ENCODE measurements around the gene EGFLAM.

The EGFLAM gene

GRCh38 chr5:38341056-38341455 is 82.7 kb downstream of the EGFLAM start:
- H3K27ac ChIP-seq, result no peak overlapping the region
- no peaks in the 10 kb centered on the region for H3K9me3 ChIP-seq (ENCODE audit: severe bottlenecking)
- peaks cover 46% of the 10 kb centered on the region for H3K36me3 ChIP-seq
- H3K4me3 ChIP-seq (ENCODE audit: low read depth, low read length), result no peak overlapping the region
- DNase-seq, result no peak
- no peaks in the 10 kb centered on the region for H3K27me3 ChIP-seq (ENCODE audit: insufficient read depth, low read depth, severe bottlenecking)
- no peak for TF ChIP-seq CTCF (IDR thresholded peaks at IDR 0.05; ENCODE audit: low read depth, low read length)

DNA sequence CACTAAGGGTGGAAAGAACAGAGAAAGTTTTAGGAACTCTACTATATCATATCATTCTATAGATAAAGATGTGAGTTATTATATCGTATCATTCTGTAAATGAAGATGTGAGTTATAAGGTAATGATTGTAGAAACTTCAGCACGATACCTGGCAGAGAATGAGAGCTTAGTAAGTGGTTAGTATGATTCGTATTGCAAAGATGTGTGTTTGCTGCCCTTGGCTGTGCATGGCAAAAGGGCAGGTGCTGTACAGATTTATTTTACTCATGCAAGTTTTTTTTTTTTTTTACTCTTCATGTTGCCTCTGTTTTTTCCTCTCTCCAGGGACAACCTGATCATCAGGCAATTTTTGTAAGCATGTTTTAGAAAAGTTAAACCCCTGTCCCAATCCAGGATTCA is 83.3 kb downstream of the EGFLAM start:
- TF ChIP-seq CTCF (IDR thresholded peaks at IDR 0.05; ENCODE audit: low read depth, low read length), result no peak
- Histone ChIP-seq H3K27ac (no peak overlapping the region), H3K36me3 (peaks cover 50% of the 10 kb centered on the region), H3K9me3 (ENCODE audit: severe bottlenecking) (no peaks in the 10 kb centered on the region), H3K27me3 (ENCODE audit: insufficient read depth, low read depth, severe bottlenecking) (no peaks in the 10 kb centered on the region), H3K4me3 (ENCODE audit: low read depth, low read length) (no peak overlapping the region)
- no peak for DNase-seq

DNA sequence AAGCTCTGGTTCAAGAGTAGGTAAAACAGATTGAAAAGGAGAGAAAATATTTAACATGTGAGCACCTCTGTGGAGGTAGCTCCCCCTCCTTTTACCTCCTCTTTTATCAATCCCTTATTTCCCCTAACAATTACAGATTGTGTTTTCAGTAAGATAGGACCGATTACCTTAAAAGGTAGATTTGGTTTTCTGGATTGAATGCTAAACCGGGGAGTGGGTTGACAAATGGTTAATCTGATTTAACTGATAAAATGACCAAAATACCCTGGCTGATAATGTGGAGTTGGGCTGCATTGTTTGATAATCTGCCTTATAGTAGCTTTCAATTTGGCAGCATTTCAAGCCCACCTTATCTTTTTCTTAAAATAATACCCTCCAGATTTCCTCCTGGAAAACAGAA is 83.9 kb downstream of the EGFLAM start:
- Histone ChIP-seq H3K9me3 (ENCODE audit: severe bottlenecking) (no peaks in the 10 kb centered on the region), H3K27me3 (ENCODE audit: insufficient read depth, low read depth, severe bottlenecking) (no peaks in the 10 kb centered on the region), H3K27ac (no peak overlapping the region), H3K36me3 (peaks cover 50% of the 10 kb centered on the region), H3K4me3 (ENCODE audit: low read depth, low read length) (no peak overlapping the region)
- no peak for DNase-seq
- TF ChIP-seq CTCF (IDR thresholded peaks at IDR 0.05; ENCODE audit: low read depth, low read length), result no peak

DNA sequence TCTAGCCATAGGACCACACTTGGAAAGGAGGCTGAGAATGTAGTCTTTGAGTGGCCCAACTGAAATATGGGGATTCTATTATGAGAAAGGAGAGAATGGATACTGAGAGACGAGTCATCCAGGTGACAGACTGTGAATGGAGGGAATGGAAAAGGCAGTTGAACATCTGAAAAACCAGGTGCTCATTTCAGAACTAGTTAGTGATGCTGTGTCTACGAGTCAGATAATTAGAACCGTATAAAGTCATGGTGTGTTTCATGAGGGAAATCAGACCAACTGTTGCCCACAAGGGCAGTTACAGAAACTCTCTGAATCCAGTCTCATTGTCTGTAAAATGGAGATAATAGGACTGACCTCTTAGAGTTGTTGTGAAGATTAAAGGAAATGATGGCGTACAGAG is 86.5 kb downstream of the EGFLAM start:
- H3K27me3 ChIP-seq (ENCODE audit: insufficient read depth, low read depth, severe bottlenecking), result no peaks in the 10 kb centered on the region
- no peaks in the 10 kb centered on the region for H3K9me3 ChIP-seq (ENCODE audit: severe bottlenecking)
- no peak overlapping the region for H3K4me3 ChIP-seq (ENCODE audit: low read depth, low read length)
- H3K36me3 ChIP-seq, result peaks cover 43% of the 10 kb centered on the region
- TF ChIP-seq CTCF (IDR thresholded peaks at IDR 0.05; ENCODE audit: low read depth, low read length), result no peak
- no peak for DNase-seq
- H3K27ac ChIP-seq, result no peak overlapping the region

GRCh38 chr5:38346593-38346992 is 88.2 kb downstream of the EGFLAM start:
- TF ChIP-seq CTCF (IDR thresholded peaks at IDR 0.05; ENCODE audit: low read depth, low read length), result no peak
- no peaks in the 10 kb centered on the region for H3K27me3 ChIP-seq (ENCODE audit: insufficient read depth, low read depth, severe bottlenecking)
- no peak for DNase-seq

DNA sequence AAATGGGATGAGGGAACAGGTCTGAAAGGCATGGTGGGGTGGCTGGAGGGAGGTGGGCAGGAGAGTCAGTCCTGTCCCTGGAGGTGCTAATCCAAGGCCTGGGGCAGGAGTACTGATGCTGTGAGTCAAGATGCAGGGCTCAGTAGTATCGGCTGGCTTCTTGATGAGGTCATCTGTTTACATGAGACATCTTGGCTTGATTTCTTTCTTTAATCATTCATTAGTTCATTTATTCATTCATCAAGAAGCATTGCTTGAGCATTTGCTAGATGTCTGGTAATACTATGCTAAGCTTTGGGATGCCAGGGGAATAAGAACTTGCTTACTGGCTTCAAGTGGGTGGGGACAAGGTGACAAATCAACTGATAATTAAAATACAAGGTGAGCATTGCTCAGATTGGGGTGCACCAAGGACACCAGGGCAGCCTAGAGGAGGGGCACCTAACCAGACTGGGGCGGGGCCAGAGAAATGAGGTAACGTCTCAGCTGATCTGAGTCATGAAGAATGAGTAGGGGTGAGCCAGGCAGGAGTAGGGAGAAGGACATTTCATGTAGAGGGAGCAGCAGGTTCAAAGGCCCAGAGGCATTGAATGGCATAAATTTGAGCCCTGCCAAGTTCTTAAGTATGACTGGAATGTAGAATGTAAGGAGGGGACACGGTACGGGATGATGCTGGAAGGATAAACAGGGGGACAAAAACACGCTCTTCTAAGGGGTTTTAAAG is 88.8 kb downstream of the EGFLAM start:
- Histone ChIP-seq H3K4me3 (ENCODE audit: low read depth, low read length) (no peak overlapping the region), H3K9me3 (ENCODE audit: severe bottlenecking) (no peaks in the 10 kb centered on the region), H3K27ac (no peak overlapping the region), H3K36me3 (peaks cover 55% of the 10 kb centered on the region), H3K27me3 (ENCODE audit: insufficient read depth, low read depth, severe bottlenecking) (no peaks in the 10 kb centered on the region)
- DNase-seq, result no peak
- TF ChIP-seq CTCF (IDR thresholded peaks at IDR 0.05; ENCODE audit: low read depth, low read length), result no peak

More at GRCh38 chr5:38346593-38346992, 88.2 kb downstream of the EGFLAM start:
- H3K27ac ChIP-seq, result no peak overlapping the region
- no peaks in the 10 kb centered on the region for H3K9me3 ChIP-seq (ENCODE audit: severe bottlenecking)
- peaks cover 52% of the 10 kb centered on the region for H3K36me3 ChIP-seq
- H3K4me3 ChIP-seq (ENCODE audit: low read depth, low read length), result no peak overlapping the region
